ENCODE measurements around the gene ABL2.

ABL2 gene

GRCh38 chr1:179092896-179093461 is 136.5 kb downstream of the ABL2 start:
- DNase-seq (ENCODE audit: low spot score) = no peak

- DNase-seq (ENCODE audit: low spot score) = no peak
Measured at GRCh38 chr1:179091691-179092165, 137.7 kb downstream of the ABL2 start.

GRCh38 chr1:179090923-179091322 is 138.6 kb downstream of the ABL2 start:
- no peak for DNase-seq (ENCODE audit: low spot score)

- DNase-seq (ENCODE audit: low spot score) = no peak
Measured at GRCh38 chr1:179090522-179090921, 139.0 kb downstream of the ABL2 start.

GRCh38 chr1:179089827-179090482 is 139.5 kb downstream of the ABL2 start:
- DNase-seq (ENCODE audit: low spot score) = no peak

- no peak for DNase-seq (ENCODE audit: low spot score)
Measured at GRCh38 chr1:179087665-179088064, 141.8 kb downstream of the ABL2 start.

GRCh38 chr1:179083533-179083932 is 145.9 kb downstream of the ABL2 start:
- no peak for DNase-seq (ENCODE audit: low spot score)

GRCh38 chr1:179082999-179083335 is 146.5 kb downstream of the ABL2 start:
- no peak for DNase-seq (ENCODE audit: low spot score)

- no peak for DNase-seq (ENCODE audit: low spot score)
Measured at GRCh38 chr1:179082333-179082998, 147.0 kb downstream of the ABL2 start.

- peak; percentile 87 for DNase-seq (ENCODE audit: low spot score)
Measured at GRCh38 chr1:179081687-179082332, 147.7 kb downstream of the ABL2 start, which contains the start of gene TOR3A. TSS of gene TOR3A (plus strand) at chr1:179082070. CDS start at chr1:179082129, 59 bp downstream.

- DNase-seq (ENCODE audit: low spot score) = no peak
Measured at GRCh38 chr1:179080866-179081686, 148.4 kb downstream of the ABL2 start.

- DNase-seq (ENCODE audit: low spot score) = peak; percentile 72
Measured at GRCh38 chr1:179079113-179079761, 150.2 kb downstream of the ABL2 start.

- DNase-seq (ENCODE audit: low spot score) = no peak
Measured at GRCh38 chr1:179077396-179077795, 152.1 kb downstream of the ABL2 start.

- no peak for DNase-seq (ENCODE audit: low spot score)
Measured at GRCh38 chr1:179066471-179066870, 163.0 kb downstream of the ABL2 start.

- no peak for DNase-seq (ENCODE audit: low spot score)
Measured at GRCh38 chr1:179061360-179062282, 167.9 kb downstream of the ABL2 start.

GRCh38 chr1:179058487-179059483 is 170.7 kb downstream of the ABL2 start:
- no peak for DNase-seq (ENCODE audit: low spot score)

- no peak for DNase-seq (ENCODE audit: low spot score)
Measured at GRCh38 chr1:179055937-179056336, 173.5 kb downstream of the ABL2 start.

- no peak for DNase-seq (ENCODE audit: low spot score)
Measured at GRCh38 chr1:179053486-179053885, 176.0 kb downstream of the ABL2 start.

- DNase-seq (ENCODE audit: low spot score) = no peak
Measured at GRCh38 chr1:179052776-179053175, 176.7 kb downstream of the ABL2 start.
